AG09319 (cell line): ENCODE data around the gene THAP7.

Source experiments
- DNase-seq: peaks from one replicate; pipeline ENCODE4 v3.0.0-alpha.2; 2010; ENCODE audit warnings: low read depth; ENCODE audit errors: extremely low read depth
- TF ChIP-seq, protein P1 (sequence below): IDR thresholded peaks from 2 replicates; pipeline ENCODE4 v1.5.1; 2011; ENCODE audit warnings: low read depth, mild to moderate bottlenecking, inconsistent platforms, low read length, moderate library complexity

THAP7 gene

DNA sequence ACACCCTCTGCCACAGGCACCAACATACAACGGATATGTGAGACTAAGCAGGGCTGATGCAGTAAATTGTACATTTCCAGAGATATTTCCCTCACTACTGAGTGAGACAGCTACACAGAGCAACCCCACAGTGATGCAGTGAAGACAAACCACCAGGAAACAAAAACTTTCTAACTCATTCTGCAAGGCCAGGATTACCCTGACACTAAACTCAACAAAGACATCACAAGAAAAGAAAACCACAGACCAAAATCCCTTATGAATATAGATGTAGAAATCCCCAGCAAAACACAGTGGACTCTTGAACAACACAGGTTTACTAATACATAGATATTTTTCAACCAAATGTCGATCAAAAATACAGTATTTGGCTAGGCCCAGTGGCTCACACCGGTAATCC lies 32.0 kb upstream of the THAP7 start:
- DNase-seq: no peak
- TF ChIP-seq, protein P1, sequence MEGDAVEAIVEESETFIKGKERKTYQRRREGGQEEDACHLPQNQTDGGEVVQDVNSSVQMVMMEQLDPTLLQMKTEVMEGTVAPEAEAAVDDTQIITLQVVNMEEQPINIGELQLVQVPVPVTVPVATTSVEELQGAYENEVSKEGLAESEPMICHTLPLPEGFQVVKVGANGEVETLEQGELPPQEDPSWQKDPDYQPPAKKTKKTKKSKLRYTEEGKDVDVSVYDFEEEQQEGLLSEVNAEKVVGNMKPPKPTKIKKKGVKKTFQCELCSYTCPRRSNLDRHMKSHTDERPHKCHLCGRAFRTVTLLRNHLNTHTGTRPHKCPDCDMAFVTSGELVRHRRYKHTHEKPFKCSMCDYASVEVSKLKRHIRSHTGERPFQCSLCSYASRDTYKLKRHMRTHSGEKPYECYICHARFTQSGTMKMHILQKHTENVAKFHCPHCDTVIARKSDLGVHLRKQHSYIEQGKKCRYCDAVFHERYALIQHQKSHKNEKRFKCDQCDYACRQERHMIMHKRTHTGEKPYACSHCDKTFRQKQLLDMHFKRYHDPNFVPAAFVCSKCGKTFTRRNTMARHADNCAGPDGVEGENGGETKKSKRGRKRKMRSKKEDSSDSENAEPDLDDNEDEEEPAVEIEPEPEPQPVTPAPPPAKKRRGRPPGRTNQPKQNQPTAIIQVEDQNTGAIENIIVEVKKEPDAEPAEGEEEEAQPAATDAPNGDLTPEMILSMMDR: no peak

DNA sequence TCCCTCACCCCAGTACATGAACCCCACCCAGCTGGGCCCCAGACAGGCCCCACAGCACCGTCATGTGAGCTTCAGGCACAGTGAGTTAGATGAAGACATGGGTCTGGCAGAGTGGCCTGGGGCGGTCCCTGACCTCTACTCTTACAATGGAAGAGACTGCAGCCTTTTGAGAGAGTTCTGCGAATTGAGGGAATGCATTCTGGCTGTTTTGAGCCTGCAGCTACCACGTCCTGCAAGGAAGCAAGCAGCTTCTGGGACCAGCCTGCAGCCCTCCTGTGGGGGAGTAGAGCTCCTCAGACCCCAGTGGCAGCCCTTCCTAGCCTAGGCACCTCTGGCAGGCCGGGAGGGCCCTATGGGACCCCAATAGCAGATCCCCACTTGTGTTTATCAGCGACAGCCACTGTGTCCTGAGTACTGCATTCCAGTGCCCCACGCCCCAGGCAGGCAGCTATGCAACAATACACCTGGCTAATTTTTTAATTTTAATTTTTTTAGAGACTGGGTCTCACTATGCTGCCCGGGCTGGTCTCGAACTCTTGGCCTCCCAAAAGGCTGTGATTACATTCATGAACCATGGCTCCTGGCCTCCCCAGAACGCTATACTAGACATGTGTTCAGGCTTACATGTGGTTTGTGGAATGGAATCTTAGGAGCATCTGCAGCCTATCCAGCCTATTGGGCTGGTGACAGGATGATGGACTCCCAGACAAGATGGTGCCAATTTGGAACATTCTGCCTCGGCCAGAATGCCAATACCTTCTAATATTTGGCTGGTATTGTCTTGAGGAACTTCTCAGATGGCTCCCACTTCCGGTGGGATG lies 31.2 kb upstream of the THAP7 start:
- DNase-seq: no peak
- TF ChIP-seq, protein P1: no peak

DNA sequence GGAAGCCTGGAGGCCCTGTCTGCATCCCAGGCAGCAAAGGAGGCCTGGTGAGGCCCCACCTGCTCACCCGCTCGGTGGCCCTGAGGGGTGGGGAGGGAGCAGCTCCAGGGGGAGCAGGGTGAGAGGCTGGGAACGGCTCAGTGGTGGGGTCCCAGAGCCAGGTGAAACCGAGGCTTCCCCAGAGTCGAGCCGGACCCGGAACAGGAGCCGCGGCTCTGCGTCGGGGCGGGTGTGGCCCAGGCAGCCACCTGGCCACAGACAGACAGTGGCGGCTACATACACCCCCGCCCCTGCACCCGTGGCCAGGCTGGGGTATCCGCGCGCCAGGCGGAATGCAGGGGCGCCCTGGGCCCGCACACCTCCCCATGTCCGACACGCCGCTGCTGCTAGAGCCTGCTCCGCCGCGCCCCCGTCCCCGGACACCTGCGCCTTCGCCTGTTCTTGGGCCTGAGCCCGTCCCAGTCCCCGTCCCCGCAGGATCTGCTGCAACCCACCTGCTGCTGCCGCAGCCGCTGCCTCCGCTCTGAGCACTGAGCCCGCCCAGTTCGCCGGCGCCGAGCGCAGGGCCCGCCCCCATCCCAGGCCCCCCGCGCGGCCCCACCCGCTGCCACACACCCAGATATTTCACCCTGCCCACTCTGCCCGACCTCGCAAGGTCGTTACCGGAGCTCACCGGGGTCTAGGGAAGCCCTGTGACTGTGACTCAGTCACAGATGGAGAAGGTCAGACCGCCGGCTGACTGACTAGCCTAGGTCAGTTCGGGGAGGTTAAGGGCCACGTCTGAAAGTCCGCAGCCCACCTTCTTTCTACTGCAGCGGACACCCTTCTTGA lies 30.3 kb upstream of the THAP7 start, which contains the start of gene SLC7A4:
TSS of gene SLC7A4 (minus strand) at position 525 of the 831 bp plus-strand sequence. CDS start 749 bp downstream, outside the sequence.
- TF ChIP-seq, protein P1: no peak
- no peak for DNase-seq

DNA sequence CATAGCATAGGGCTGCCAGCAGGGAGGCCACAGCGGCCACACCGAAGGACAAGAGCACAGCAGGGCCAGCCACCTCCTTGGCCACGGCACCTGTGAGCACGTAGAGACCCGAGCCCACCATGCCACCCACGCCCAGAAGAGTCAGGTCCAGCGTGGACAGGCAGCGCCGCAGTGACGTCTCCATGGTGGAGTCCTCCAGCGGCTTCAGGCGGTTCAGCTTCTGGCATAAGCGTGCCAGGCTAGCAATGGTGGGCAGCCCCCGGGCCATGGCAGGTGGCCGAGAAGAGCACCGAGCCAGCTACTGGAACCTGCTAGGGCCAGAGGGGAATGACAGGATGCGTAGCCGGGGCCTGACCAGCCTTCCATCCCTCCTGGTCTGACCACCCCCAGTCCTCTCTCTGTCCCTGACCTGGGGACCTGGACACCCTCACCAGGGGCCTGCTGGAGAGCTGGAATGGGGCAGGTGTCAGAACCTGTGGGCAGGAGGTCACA lies 29.7 kb upstream of the THAP7 start:
- DNase-seq: no peak
- TF ChIP-seq, protein P1: no peak

DNA sequence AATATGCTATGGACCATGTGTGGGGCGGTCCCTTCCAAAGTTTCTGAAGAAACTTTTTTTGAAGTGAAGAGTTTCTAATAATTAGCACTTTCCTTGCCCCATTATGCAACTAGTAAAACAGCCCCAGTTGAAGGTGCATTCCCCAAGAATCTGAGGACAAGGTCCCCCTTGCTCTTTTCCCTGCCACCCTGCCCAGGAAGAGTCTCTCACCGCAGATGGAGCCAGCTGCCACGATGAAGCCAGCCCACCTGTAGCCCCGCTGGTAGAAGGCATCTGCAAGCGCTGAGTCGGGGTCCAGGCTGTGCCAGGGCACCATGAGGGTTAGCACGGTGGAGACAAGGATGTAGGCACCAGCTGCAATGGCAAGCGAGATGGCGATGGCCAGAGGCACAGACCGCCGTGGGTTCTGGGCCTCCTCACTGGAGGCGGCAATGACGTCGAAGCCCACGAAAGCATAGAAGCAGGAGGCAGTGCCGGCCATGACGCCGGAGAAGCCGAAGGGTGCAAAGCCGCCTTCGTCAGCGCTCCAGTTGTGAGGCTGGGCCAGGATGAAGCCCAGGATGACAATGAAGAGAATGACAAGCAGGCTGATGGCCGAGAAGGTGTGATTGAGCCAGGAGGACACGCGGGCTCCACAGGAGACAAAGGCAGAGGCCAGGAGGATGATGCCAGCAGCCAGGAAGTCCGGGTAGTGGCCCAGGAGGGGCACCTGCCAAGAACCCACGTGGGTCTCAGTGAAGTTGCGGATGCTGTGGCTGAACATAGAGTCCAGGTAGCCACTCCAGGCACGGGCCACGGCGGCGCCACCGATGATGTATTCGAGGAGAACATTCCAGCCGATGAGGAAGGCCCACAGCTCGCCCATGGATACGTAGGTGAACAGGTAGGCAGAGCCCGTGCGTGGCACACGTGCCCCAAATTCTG lies 29.0 kb upstream of the THAP7 start:
- no peak for DNase-seq
- TF ChIP-seq, protein P1: no peak

DNA sequence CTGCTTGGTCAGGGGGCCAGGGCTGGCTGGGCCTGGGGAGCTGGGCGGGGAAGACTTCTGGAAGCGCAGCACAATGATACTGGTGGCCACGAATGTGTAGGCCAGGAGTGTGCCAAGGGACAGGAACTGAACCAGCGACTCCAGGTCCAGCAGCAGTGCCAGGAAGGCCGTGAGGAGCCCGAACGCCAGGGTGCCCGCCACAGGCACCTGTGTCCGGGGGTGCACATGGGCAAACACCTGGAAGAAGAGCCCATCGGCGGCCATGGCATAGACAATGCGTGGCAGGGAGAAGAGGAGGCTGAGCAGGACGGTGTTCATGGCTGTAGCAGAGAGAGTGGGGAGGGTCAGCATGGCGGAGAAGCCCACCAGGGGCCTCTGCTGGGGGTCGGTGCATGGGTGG lies 28.1 kb upstream of the THAP7 start:
- TF ChIP-seq, protein P1: no peak
- no peak for DNase-seq
